H1 (cell line): ENCODE measurements around the gene ATF7IP. TPM values are rescaled to one million over a fixed set of nuclear protein-coding genes. Genes with fewer than 3 reads are reported as not detected.

Source experiments
- CTCF ChIA-PET: fragments of 300-600 bp; sonication (Branson Sonifier 250); formaldehyde crosslinking; loops from one replicate; lab custom pipeline; 2021; ENCODE audit not compliant: partially characterized antibody; lab: Charles Lee
- POLR2A ChIA-PET: fragments of 300-600 bp; sonication (Branson Sonifier 250); formaldehyde crosslinking; loops from one replicate; lab custom pipeline; 2021; ENCODE audit warnings: inconsistent platforms; ENCODE audit not compliant: partially characterized antibody; lab: Charles Lee
- DNase-seq, 2 experiments: peaks; one replicate each; pipeline versions ENCODE4 v3.0.0 to v3.0.0-alpha.2; 2010 to 2022; ENCODE audit warnings: low spot score in 2 of 2, low read depth in 1 of 2, mixed read lengths in 1 of 2
- FAIRE-seq: peaks from 2 replicates; lab custom pipeline; 2011; peaks lifted over from hg19 to GRCh38; lab: Jason Lieb, UNC
- H2AFZ ChIP-seq: 2 replicates; pipeline ENCODE4 v1.8.1; 2012; ENCODE audit warnings: low read length, inconsistent platforms
- H2AK5ac ChIP-seq: 2 replicates; pipeline ENCODE4 v1.6.1; 2013; ENCODE audit warnings: low read depth, low read length
- H2BK120ac ChIP-seq: replicated peaks from 2 replicates; pipeline ENCODE3; 2013; ENCODE audit warnings: low read depth, low read length, inconsistent platforms
- H2BK12ac ChIP-seq: 2 replicates; pipeline ENCODE4 v1.6.1; 2013; ENCODE audit warnings: low read depth, low read length
- H2BK15ac ChIP-seq: 2 replicates; pipeline ENCODE4 v1.6.1; 2013; ENCODE audit warnings: low read length
- H2BK20ac ChIP-seq: 2 replicates; pipeline ENCODE4 v1.6.1; 2013; ENCODE audit warnings: low read length
- H2BK5ac ChIP-seq: 2 replicates; pipeline ENCODE4 v1.6.1; 2013; ENCODE audit warnings: low read depth, low read length
- H3K14ac ChIP-seq: 2 replicates; pipeline ENCODE4 v1.6.1; 2013; ENCODE audit warnings: inconsistent platforms; ENCODE audit not compliant: insufficient read length
- H3K18ac ChIP-seq: 2 replicates; pipeline ENCODE4 v1.6.1; 2013; ENCODE audit warnings: low read length; ENCODE audit errors: extremely low read depth
- H3K23ac ChIP-seq: 2 replicates; pipeline ENCODE4 v1.6.1; 2013; ENCODE audit warnings: inconsistent platforms; ENCODE audit not compliant: insufficient read length
- H3K23me2 ChIP-seq: 2 replicates; pipeline ENCODE4 v1.6.1; 2013; ENCODE audit warnings: low read depth, low read length
- H3K27ac ChIP-seq: 2 replicates; pipeline ENCODE4 v1.6.1; 2011; ENCODE audit warnings: low read depth, low read length, inconsistent platforms
- H3K27me3 ChIP-seq, 4 experiments: replicated peaks in 1 of 4; 1 replicate in 1 of 4; 2 replicates in 3 of 4; pipeline versions ENCODE4 v1.6.1 to v1.8.1; 2011 to 2013; ENCODE audit warnings: low read length in 3 of 4, mild to moderate bottlenecking in 3 of 4, inconsistent platforms in 2 of 4, mixed read lengths in 2 of 4, moderate library complexity in 1 of 4; ENCODE audit not compliant: control insufficient read depth in 3 of 4, insufficient read depth in 3 of 4; ENCODE audit errors: extremely low read depth in 1 of 4
- H3K36me3 ChIP-seq, 4 experiments: 2 replicates each; pipeline versions ENCODE4 v1.6.1 to v1.8.1; 2011 to 2013; ENCODE audit warnings: mild to moderate bottlenecking in 4 of 4, low read length in 3 of 4, moderate library complexity in 2 of 4, control low read depth in 1 of 4, inconsistent platforms in 1 of 4; ENCODE audit not compliant: insufficient read depth in 4 of 4, control insufficient read depth in 2 of 4
- H3K4ac ChIP-seq: replicated peaks from 2 replicates; pipeline ENCODE3; 2013; ENCODE audit warnings: low read length, low read depth, mixed read lengths, inconsistent platforms; ENCODE audit not compliant: insufficient read length
- H3K4me1 ChIP-seq, 4 experiments: replicated peaks in 1 of 4; 1 replicate in 1 of 4; 2 replicates in 3 of 4; pipeline versions ENCODE4 v1.6.1 to v1.8.1; 2011 to 2013; ENCODE audit warnings: low read length in 3 of 4, inconsistent platforms in 2 of 4, mixed read lengths in 1 of 4; ENCODE audit not compliant: insufficient read depth in 4 of 4, control insufficient read depth in 3 of 4
- H3K4me2 ChIP-seq, 2 experiments: 2 replicates each; pipeline versions ENCODE4 v1.6.1 to v1.8.1; 2011 to 2013; ENCODE audit warnings: low read depth in 2 of 2, low read length in 2 of 2, control low read depth in 1 of 2, inconsistent platforms in 1 of 2, mild to moderate bottlenecking in 1 of 2; ENCODE audit not compliant: insufficient read depth in 1 of 2
- H3K4me3 ChIP-seq, 4 experiments: fragments of 200-600, 300-600 bp in 1 of 4; sonication (generic), shearing (Covaris generic), sonication (Bioruptor Twin) in 1 of 4; 2 replicates each; pipeline versions ENCODE4 v1.5.1 to v1.8.1; 2011 to 2016; ENCODE audit warnings: low read length in 4 of 4, low read depth in 3 of 4, control low read depth in 2 of 4, inconsistent platforms in 2 of 4, mild to moderate bottlenecking in 2 of 4, mixed read lengths in 1 of 4, moderate library complexity in 1 of 4; ENCODE audit not compliant: insufficient read depth in 2 of 4; ENCODE audit errors: extremely low read depth in 1 of 4
- H3K56ac ChIP-seq: replicated peaks from 2 replicates; pipeline ENCODE3; 2013; ENCODE audit warnings: low read depth, mild to moderate bottlenecking, mixed read lengths, low read length, inconsistent platforms; ENCODE audit not compliant: insufficient read length
- H3K79me1 ChIP-seq: 2 replicates; pipeline ENCODE4 v1.6.1; 2013; ENCODE audit warnings: low read depth, low read length, control low read depth
- H3K79me2 ChIP-seq, 2 experiments: 2 replicates each; pipeline versions ENCODE4 v1.6.1 to v1.8.1; 2012 to 2013; ENCODE audit warnings: low read length in 2 of 2, mild to moderate bottlenecking in 2 of 2, inconsistent platforms in 1 of 2; ENCODE audit not compliant: insufficient read depth in 2 of 2, control insufficient read depth in 1 of 2
- H3K9ac ChIP-seq, 4 experiments: replicated peaks in 1 of 4; 1 replicate in 1 of 4; 2 replicates in 3 of 4; pipeline versions ENCODE4 v1.6.1 to v1.8.1; 2011 to 2013; ENCODE audit warnings: low read depth in 3 of 4, low read length in 3 of 4, control low read depth in 2 of 4, mild to moderate bottlenecking in 2 of 4, moderate library complexity in 2 of 4, inconsistent platforms in 1 of 4; ENCODE audit errors: extremely low read depth in 1 of 4
- H3K9me3 ChIP-seq, 2 experiments: 2 replicates each; pipeline versions ENCODE4 v1.6.1 to v1.8.1; 2012 to 2013; ENCODE audit warnings: mild to moderate bottlenecking in 2 of 2, moderate library complexity in 2 of 2, control low read depth in 1 of 2, inconsistent platforms in 1 of 2, low read depth in 1 of 2, low read length in 1 of 2, mixed read lengths in 1 of 2; ENCODE audit not compliant: insufficient read depth in 2 of 2
- H4K20me1 ChIP-seq, 2 experiments: replicated peaks in 1 of 2; 2 replicates each; pipeline versions ENCODE3 to v1.8.1; 2011 to 2013; ENCODE audit warnings: inconsistent platforms in 2 of 2, low read length in 2 of 2, mild to moderate bottlenecking in 1 of 2; ENCODE audit not compliant: insufficient read depth in 2 of 2, control insufficient read depth in 1 of 2
- H4K5ac ChIP-seq: 2 replicates; pipeline ENCODE4 v1.6.1; 2013; ENCODE audit warnings: low read length, low read depth, mixed read lengths, inconsistent platforms; ENCODE audit not compliant: insufficient read length
- H4K8ac ChIP-seq: 2 replicates; pipeline ENCODE4 v1.8.0; 2013; ENCODE audit warnings: mild to moderate bottlenecking, moderate library complexity, low read length, inconsistent platforms; ENCODE audit not compliant: insufficient read depth; ENCODE audit errors: extremely low read depth
- H4K91ac ChIP-seq: replicated peaks from 2 replicates; pipeline ENCODE3; 2013; ENCODE audit warnings: low read length, mixed read lengths, inconsistent platforms; ENCODE audit not compliant: insufficient read length
- ATF2 ChIP-seq: IDR thresholded peaks from 2 replicates; pipeline ENCODE4 v1.6.1; 2012; ENCODE audit warnings: low read length, inconsistent platforms
- ATF3 ChIP-seq: IDR thresholded peaks from 2 replicates; pipeline ENCODE4 v1.6.1; 2011; ENCODE audit warnings: low read depth, mild to moderate bottlenecking, low read length; ENCODE audit not compliant: insufficient read depth
- FOSL1 ChIP-seq: IDR thresholded peaks from 2 replicates; pipeline ENCODE4 v1.6.1; 2011; ENCODE audit warnings: mild to moderate bottlenecking, low read depth, low read length, moderate library complexity; ENCODE audit not compliant: insufficient read depth
- JUN ChIP-seq: IDR thresholded peaks from 2 replicates; pipeline ENCODE4 v1.6.1; 2011; ENCODE audit warnings: low read depth, mild to moderate bottlenecking, improper control_type of control experiment, low read length
- PHF8 ChIP-seq: fragments of 200-600 bp; sonication (generic); conservative IDR thresholded peaks from 2 replicates; pipeline ENCODE4 v1.7.1; 2012; ENCODE audit warnings: low read depth, mild to moderate bottlenecking, inconsistent platforms, low read length, moderate library complexity
- POLR2AphosphoS5 ChIP-seq: IDR thresholded peaks from 2 replicates; pipeline ENCODE4 v1.6.1; 2011; ENCODE audit warnings: low read depth, low read length
- SP2 ChIP-seq: IDR thresholded peaks from 2 replicates; pipeline ENCODE4 v1.6.1; 2012; ENCODE audit warnings: mild to moderate bottlenecking, low read length, inconsistent platforms
- SRF ChIP-seq: IDR thresholded peaks from 2 replicates; pipeline ENCODE4 v1.6.1; 2011; ENCODE audit warnings: mild to moderate bottlenecking, low read depth, low read length, moderate library complexity
- SUZ12 ChIP-seq: fragments of 200-600 bp; sonication (generic); IDR thresholded peaks from 2 replicates; pipeline ENCODE4 v1.6.1; 2012; ENCODE audit warnings: mild to moderate bottlenecking, inconsistent platforms, low read length, moderate library complexity, mixed read lengths
- TCF12 ChIP-seq: IDR thresholded peaks from 2 replicates; pipeline ENCODE4 v1.6.1; 2011; ENCODE audit warnings: low read depth, mild to moderate bottlenecking, low read length
- USF2 ChIP-seq: IDR thresholded peaks from 2 replicates; pipeline ENCODE4 v1.6.1; 2011; ENCODE audit warnings: low read length, improper control_type of control experiment
- WGBS, 2 experiments: shearing (Covaris generic) in 1 of 2; methylation state at CpG; one replicate each; pipeline versions ENCODE4 v1.1.6 to v1.1.7; 2013 to 2015; ENCODE audit warnings: low lambda C conversion rate in 2 of 2, mixed read lengths in 2 of 2, inconsistent platforms in 1 of 2, low coverage in 1 of 2, missing lambda C conversion rate in 1 of 2; ENCODE audit not compliant: insufficient replicate concordance in 2 of 2, insufficient coverage in 1 of 2, insufficient read length in 1 of 2; ENCODE audit errors: extremely low coverage in 1 of 2, missing lambda C conversion rate in 1 of 2; 5-methylcytosine and 5-hydroxymethylcytosine counted together
- polyA plus RNA-seq, 7 experiments: library from polyadenylated mRNA; depleted of rRNA in 3 of 7; stranded (reverse) in 5 of 7; unstranded in 2 of 7; fragments of >200 nt in 5 of 7; fragments of 200-250 nt in 2 of 7; gene quantifications; 1 replicate in 5 of 7; 2 replicates in 1 of 7; 4 replicates in 1 of 7; pipeline versions ENCODE4 v1.2.1 to v1.2.3, GENCODE V29; 2011 to 2013; ENCODE audit warnings: missing spikeins in 2 of 7, mixed read lengths in 2 of 7
- total RNA-seq: library from RNA; stranded (reverse); fragmentation: NEBNext Ultra II Directional; extraction: Animal tissue kit (Norgen Biotek cat#: 25700); gene quantifications from 2 replicates; pipeline ENCODE4 v1.2.1, GENCODE V29; 2021

ATF7IP gene
- total and polyA plus RNA-seq, 2 of the 8 experiments (the other 6 are each of a cell fraction or from before 2014, with no cell fraction given): 34.2 to 148 TPM

DNA sequence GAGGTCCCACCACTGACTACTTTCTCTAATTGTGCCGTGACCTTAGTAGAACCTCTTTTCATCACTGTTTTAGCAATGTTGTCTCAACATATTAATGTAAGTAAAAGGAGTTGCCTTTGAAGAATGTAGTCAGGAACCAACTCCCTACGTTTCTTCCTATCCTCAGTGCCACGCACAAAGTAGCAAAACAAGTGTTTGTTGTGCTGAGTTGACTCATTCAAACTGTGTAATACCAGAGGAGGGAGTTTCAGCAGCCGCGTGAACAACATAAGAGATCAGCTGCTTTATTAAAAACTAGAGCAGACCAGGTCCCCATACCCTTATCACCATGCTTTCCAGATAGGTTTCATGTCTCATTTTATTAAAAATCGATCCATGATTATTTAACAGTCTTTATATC lies 183.1 kb downstream of the ATF7IP start:
- H2BK12ac ChIP-seq: no peak overlapping the region
- no peak overlapping the region for H4K8ac ChIP-seq
- no peaks in the 10 kb centered on the region for H4K20me1 ChIP-seq
- H4K5ac ChIP-seq: no peak overlapping the region
- H3K4me1 ChIP-seq: no peaks in the 10 kb centered on the region
- no peak overlapping the region for H2BK20ac ChIP-seq
- WGBS, 2 experiments: 91% methylated on average over 6 of the region's 6 CpGs; no CpG with 5 or more reads in 1 of the 2 experiments
- no peak overlapping the region for H2AK5ac ChIP-seq
- ChIA-PET POLR2A (interaction anchor here (0.6 kb wide), 1 partner anchor 20 kb away, joined by 3 read pairs; no protein-coding TSS in a partner anchor), CTCF (interaction anchor here (0.6 to 0.7 kb wide), 2 partner anchors 22 to 362 kb away, joined by 3 read pairs; no protein-coding TSS in a partner anchor)
- H3K27me3 ChIP-seq: no peaks in the 10 kb centered on the region
- H3K9me3 ChIP-seq: no peaks in the 10 kb centered on the region
- no peaks in the 10 kb centered on the region for H3K23me2 ChIP-seq
- H2BK120ac ChIP-seq: no peak overlapping the region
- H3K36me3 ChIP-seq: no peaks in the 10 kb centered on the region
- FAIRE-seq: no peak
- H4K91ac ChIP-seq: no peak overlapping the region
- no peak overlapping the region for H3K14ac ChIP-seq
- H3K4me3 ChIP-seq: no peak overlapping the region
- no peak overlapping the region for H3K4me2 ChIP-seq
- no peak overlapping the region for H3K23ac ChIP-seq
- no peak overlapping the region for H2AFZ ChIP-seq
- H3K56ac ChIP-seq: no peak overlapping the region
- no peaks in the 10 kb centered on the region for H3K79me2 ChIP-seq
- no peak overlapping the region for H3K18ac ChIP-seq
- H3K4ac ChIP-seq: no peak overlapping the region
- no peak overlapping the region for H2BK15ac ChIP-seq
- H3K79me1 ChIP-seq: no peaks in the 10 kb centered on the region
- no peak overlapping the region for H3K27ac ChIP-seq
- no peak overlapping the region for H2BK5ac ChIP-seq
- no peak for DNase-seq
- no peak overlapping the region for H3K9ac ChIP-seq
- TF ChIP-seq JUN (no peak), POLR2AphosphoS5 (no peak), ATF3 (no peak), SUZ12 (no peak), FOSL1 (no peak), ATF2 (no peak), PHF8 (no peak), SRF (no peak), USF2 (no peak), TCF12 (no peak), SP2 (no peak)
